ENCODE results near the gene MRPS18B. TPM values are rescaled to one million over a fixed set of nuclear protein-coding genes. Genes with fewer than 3 reads are reported as not detected.
A peak's percentile ranks its signal among the peaks of the same experiment; 100 is the strongest.
"Not testable (repeated sequence)": the region's sequence is repeated elsewhere in the genome, so short reads cannot be mapped to it uniquely, and the experiment has no call there.

MRPS18B gene
- total and polyA plus RNA-seq, 2 donors (not counting 1 experiment from before 2014, with no cell fraction given) = 53.1 to 76.8 TPM

- no peaks in the 10 kb centered on the region for H3K9me3 ChIP-seq (ENCODE audit: control insufficient read depth, insufficient read depth, low read depth, low read length)
- no peaks in the 10 kb centered on the region for H3K79me2 ChIP-seq (ENCODE audit: control insufficient read depth, insufficient read depth, low read length)
- no peak for DNase-seq (ENCODE audit: low read depth in 2 of 2)
- no peaks in the 10 kb centered on the region for H3K4me1 ChIP-seq (ENCODE audit: control insufficient read depth, extremely low read depth, insufficient read depth, low read length)
- H3K4me3 ChIP-seq (replicated peaks in 1 of 4; ENCODE audit: control extremely low read depth in 1 of 4, insufficient read depth in 1 of 4, low read depth in 3 of 4, low read length in 4 of 4) = no peak overlapping the region
- H3K9ac ChIP-seq (ENCODE audit: insufficient read depth, low read length) = no peak overlapping the region
- peaks cover 20% of the 10 kb centered on the region for H3K36me3 ChIP-seq (ENCODE audit: control insufficient read depth, insufficient read depth, low read length)
- no peaks in the 10 kb centered on the region for H3K27me3 ChIP-seq (ENCODE audit: control insufficient read depth, insufficient read depth, low read length)
- no peak overlapping the region for H3K4me2 ChIP-seq (ENCODE audit: extremely low read depth, insufficient read depth, low read length)
- no peaks in the 10 kb centered on the region for H4K20me1 ChIP-seq (ENCODE audit: control insufficient read depth, extremely low read depth, insufficient read depth, low read length)
- no peak overlapping the region for H3K27ac ChIP-seq (ENCODE audit: insufficient read depth, low read length)
- TF ChIP-seq CTCF (conservative IDR thresholded peaks at IDR 0.05 in 1 of 2, IDR thresholded peaks at IDR 0.05 in 1 of 2; ENCODE audit: low read depth in 1 of 2, low read length in 2 of 2) (no peak), EZH2 (IDR thresholded peaks at IDR 0.05; ENCODE audit: low read length, missing control alignments) (no peak)
- H2AFZ ChIP-seq (ENCODE audit: low read length) = no peak overlapping the region
These were observed 47.5 kb downstream of the MRPS18B start for GRCh38 chr6:30664994-30665767.

- not testable (repeated sequence) for H3K4me1 ChIP-seq (ENCODE audit: control insufficient read depth, extremely low read depth, insufficient read depth, low read length); H3K4me3 ChIP-seq (replicated peaks in 1 of 4; ENCODE audit: control extremely low read depth in 1 of 4, insufficient read depth in 1 of 4, low read depth in 3 of 4, low read length in 4 of 4); H3K9ac ChIP-seq (ENCODE audit: insufficient read depth, low read length); H2AFZ ChIP-seq (ENCODE audit: low read length); H3K79me2 ChIP-seq (ENCODE audit: control insufficient read depth, insufficient read depth, low read length); H4K20me1 ChIP-seq (ENCODE audit: control insufficient read depth, extremely low read depth, insufficient read depth, low read length); H3K4me2 ChIP-seq (ENCODE audit: extremely low read depth, insufficient read depth, low read length); H3K27me3 ChIP-seq (ENCODE audit: control insufficient read depth, insufficient read depth, low read length); H3K9me3 ChIP-seq (ENCODE audit: control insufficient read depth, insufficient read depth, low read depth, low read length); H3K27ac ChIP-seq (ENCODE audit: insufficient read depth, low read length)
- H3K36me3 ChIP-seq (ENCODE audit: control insufficient read depth, insufficient read depth, low read length) = peaks cover 26% of the 10 kb centered on the region
- DNase-seq (ENCODE audit: low read depth in 2 of 2) = peak in 1 of 2 donors; percentile 41
These were observed 48.7 kb downstream of the MRPS18B start for GRCh38 chr6:30666300-30666699.

- no peaks in the 10 kb centered on the region for H3K9me3 ChIP-seq (ENCODE audit: control insufficient read depth, insufficient read depth, low read depth, low read length)
- TF ChIP-seq CTCF (conservative IDR thresholded peaks at IDR 0.05 in 1 of 2, IDR thresholded peaks at IDR 0.05 in 1 of 2; ENCODE audit: low read depth in 1 of 2, low read length in 2 of 2) = no peak
- TF ChIP-seq EZH2 (IDR thresholded peaks at IDR 0.05; ENCODE audit: low read length, missing control alignments) = no peak
- no peaks in the 10 kb centered on the region for H3K27me3 ChIP-seq (ENCODE audit: control insufficient read depth, insufficient read depth, low read length)
- H2AFZ ChIP-seq (ENCODE audit: low read length) = no peak overlapping the region
- DNase-seq (ENCODE audit: low read depth in 2 of 2) = no peak
- peaks cover 23% of the 10 kb centered on the region for H3K79me2 ChIP-seq (ENCODE audit: control insufficient read depth, insufficient read depth, low read length)
- H3K4me3 ChIP-seq (replicated peaks in 1 of 4; ENCODE audit: control extremely low read depth in 1 of 4, insufficient read depth in 1 of 4, low read depth in 3 of 4, low read length in 4 of 4) = no peak overlapping the region
- H3K36me3 ChIP-seq (ENCODE audit: control insufficient read depth, insufficient read depth, low read length) = peaks cover 12% of the 10 kb centered on the region
- no peaks in the 10 kb centered on the region for H4K20me1 ChIP-seq (ENCODE audit: control insufficient read depth, extremely low read depth, insufficient read depth, low read length)
- no peak overlapping the region for H3K4me2 ChIP-seq (ENCODE audit: extremely low read depth, insufficient read depth, low read length)
- no peak overlapping the region for H3K27ac ChIP-seq (ENCODE audit: insufficient read depth, low read length)
- H3K4me1 ChIP-seq (ENCODE audit: control insufficient read depth, extremely low read depth, insufficient read depth, low read length) = peaks cover 6% of the 10 kb centered on the region
- no peak overlapping the region for H3K9ac ChIP-seq (ENCODE audit: insufficient read depth, low read length)
These were observed 53.3 kb downstream of the MRPS18B start for GRCh38 chr6:30670760-30671527.
